H1 (cell line): ENCODE data around the gene USP6. TPM values are rescaled to one million over a fixed set of nuclear protein-coding genes. Genes with fewer than 3 reads are reported as not detected.

Experiments
- CBX8 ChIP-seq: fragments of 300-800, 300-1000 bp; sonication (generic); IDR thresholded peaks from 2 replicates; pipeline ENCODE4 v1.7.1; 2016; ENCODE audit warnings: low read depth, low read length, borderline replicate concordance
- HDAC6 ChIP-seq: IDR thresholded peaks from one replicate; pipeline ENCODE4 v1.7.1; 2012; ENCODE audit warnings: low read depth, mild to moderate bottlenecking, inconsistent platforms, low read length, moderate library complexity
- RAD21 ChIP-seq, 2 experiments: IDR thresholded peaks in 1 of 2; conservative IDR thresholded peaks in 1 of 2; 2 replicates each; pipeline ENCODE4 v1.6.1; 2011; ENCODE audit warnings: low read depth in 2 of 2, low read length in 2 of 2, improper control_type of control experiment in 1 of 2, inconsistent platforms in 1 of 2, mild to moderate bottlenecking in 1 of 2, moderate library complexity in 1 of 2
- SP1 ChIP-seq: IDR thresholded peaks from 2 replicates; pipeline ENCODE4 v1.6.1; 2011; ENCODE audit warnings: low read depth, low read length
- SP2 ChIP-seq: IDR thresholded peaks from 2 replicates; pipeline ENCODE4 v1.6.1; 2012; ENCODE audit warnings: mild to moderate bottlenecking, low read length, inconsistent platforms
- polyA plus RNA-seq, 7 experiments: library from polyadenylated mRNA; depleted of rRNA in 3 of 7; stranded (reverse) in 5 of 7; unstranded in 2 of 7; fragments of >200 nt in 5 of 7; fragments of 200-250 nt in 2 of 7; gene quantifications; 1 replicate in 5 of 7; 2 replicates in 1 of 7; 4 replicates in 1 of 7; pipeline versions ENCODE4 v1.2.1 to v1.2.3, GENCODE V29; 2011 to 2013; ENCODE audit warnings: missing spikeins in 2 of 7, mixed read lengths in 2 of 7
- total RNA-seq: library from RNA; stranded (reverse); fragmentation: NEBNext Ultra II Directional; extraction: Animal tissue kit (Norgen Biotek cat#: 25700); gene quantifications from 2 replicates; pipeline ENCODE4 v1.2.1, GENCODE V29; 2021
- TF ChIP-seq, protein P1 (sequence below): IDR thresholded peaks from 2 replicates; pipeline ENCODE4 v1.6.1; 2012; ENCODE audit warnings: inconsistent platforms

USP6 gene
- total and polyA plus RNA-seq, 2 of the 8 experiments (the other 6 are each of a cell fraction or from before 2014, with no cell fraction given): 0.08 to 0.32 TPM

GRCh38 chr17:5121186-5121841 is 5.5 kb downstream of the USP6 start (continued):
- TF ChIP-seq CBX8: no peak
- TF ChIP-seq RAD21 (IDR thresholded peaks at IDR 0.05 in 1 of 2, conservative IDR thresholded peaks at IDR 0.05 in 1 of 2; ENCODE audit: low read depth in 2 of 2, low read length in 2 of 2): no peak
- TF ChIP-seq SP1: no peak
- TF ChIP-seq, protein P1, sequence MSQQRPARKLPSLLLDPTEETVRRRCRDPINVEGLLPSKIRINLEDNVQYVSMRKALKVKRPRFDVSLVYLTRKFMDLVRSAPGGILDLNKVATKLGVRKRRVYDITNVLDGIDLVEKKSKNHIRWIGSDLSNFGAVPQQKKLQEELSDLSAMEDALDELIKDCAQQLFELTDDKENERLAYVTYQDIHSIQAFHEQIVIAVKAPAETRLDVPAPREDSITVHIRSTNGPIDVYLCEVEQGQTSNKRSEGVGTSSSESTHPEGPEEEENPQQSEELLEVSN: no peak
- no peak for TF ChIP-seq SP2
- TF ChIP-seq HDAC6: no peak
